ENCODE data around the gene SCYGR5.

The SCYGR5 gene

DNA sequence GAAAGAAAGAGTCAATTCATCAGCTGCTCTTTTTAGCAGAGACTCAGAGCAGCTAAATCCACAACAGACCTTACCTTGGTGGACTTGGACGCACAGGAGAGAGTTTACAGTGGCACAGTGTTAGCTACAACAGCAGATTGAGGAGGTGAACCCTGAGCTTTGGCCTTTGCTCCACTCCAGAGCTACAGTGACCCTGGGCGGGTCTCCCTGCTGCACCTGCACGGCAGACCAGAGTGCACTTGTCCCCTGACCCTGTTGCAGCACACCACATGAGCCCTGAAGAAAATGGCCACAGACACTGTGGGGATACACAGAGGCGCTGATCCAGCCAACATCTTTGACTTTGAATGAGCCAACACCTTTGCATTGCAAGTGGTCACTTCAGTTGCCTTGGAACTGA, 40.3 kb downstream of the SCYGR5 start:
- Histone ChIP-seq H2AFZ (ENCODE audit: low read depth, low read length, severe bottlenecking) (no peak overlapping the region), H3K36me3 (ENCODE audit: low read length) (no peaks in the 10 kb centered on the region), H3K4me2 (ENCODE audit: low read depth, low read length, poor library complexity, severe bottlenecking) (no peak overlapping the region), H3K9me3 (ENCODE audit: insufficient read depth, low read length) (no peaks in the 10 kb centered on the region), H3K9me2 (replicated peaks; ENCODE audit: insufficient read depth, low read length) (no peaks in the 10 kb centered on the region), H3F3A (ENCODE audit: insufficient read depth) (no peaks in the 10 kb centered on the region), H4K20me1 (ENCODE audit: low read depth, low read length) (no peaks in the 10 kb centered on the region), H3K79me2 (ENCODE audit: insufficient read depth, low read length) (no peaks in the 10 kb centered on the region), H3K27ac (ENCODE audit: low read depth, low read length) (no peak overlapping the region), H3K27me3 (ENCODE audit: low read length) (no peaks in the 10 kb centered on the region), H3K9ac (ENCODE audit: low read length) (no peak overlapping the region), H3K4me3 (ENCODE audit: insufficient read depth, low read length, poor library complexity, severe bottlenecking) (no peak overlapping the region)
- no peak for TF ChIP-seq EZH2phosphoT487 (conservative IDR thresholded peaks at IDR 0.05; ENCODE audit: low read length)
- TF ChIP-seq, protein P1, sequence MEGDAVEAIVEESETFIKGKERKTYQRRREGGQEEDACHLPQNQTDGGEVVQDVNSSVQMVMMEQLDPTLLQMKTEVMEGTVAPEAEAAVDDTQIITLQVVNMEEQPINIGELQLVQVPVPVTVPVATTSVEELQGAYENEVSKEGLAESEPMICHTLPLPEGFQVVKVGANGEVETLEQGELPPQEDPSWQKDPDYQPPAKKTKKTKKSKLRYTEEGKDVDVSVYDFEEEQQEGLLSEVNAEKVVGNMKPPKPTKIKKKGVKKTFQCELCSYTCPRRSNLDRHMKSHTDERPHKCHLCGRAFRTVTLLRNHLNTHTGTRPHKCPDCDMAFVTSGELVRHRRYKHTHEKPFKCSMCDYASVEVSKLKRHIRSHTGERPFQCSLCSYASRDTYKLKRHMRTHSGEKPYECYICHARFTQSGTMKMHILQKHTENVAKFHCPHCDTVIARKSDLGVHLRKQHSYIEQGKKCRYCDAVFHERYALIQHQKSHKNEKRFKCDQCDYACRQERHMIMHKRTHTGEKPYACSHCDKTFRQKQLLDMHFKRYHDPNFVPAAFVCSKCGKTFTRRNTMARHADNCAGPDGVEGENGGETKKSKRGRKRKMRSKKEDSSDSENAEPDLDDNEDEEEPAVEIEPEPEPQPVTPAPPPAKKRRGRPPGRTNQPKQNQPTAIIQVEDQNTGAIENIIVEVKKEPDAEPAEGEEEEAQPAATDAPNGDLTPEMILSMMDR (IDR thresholded peaks at IDR 0.05; ENCODE audit: insufficient read depth, low read length, poor library complexity, severe bottlenecking), result no peak

DNA sequence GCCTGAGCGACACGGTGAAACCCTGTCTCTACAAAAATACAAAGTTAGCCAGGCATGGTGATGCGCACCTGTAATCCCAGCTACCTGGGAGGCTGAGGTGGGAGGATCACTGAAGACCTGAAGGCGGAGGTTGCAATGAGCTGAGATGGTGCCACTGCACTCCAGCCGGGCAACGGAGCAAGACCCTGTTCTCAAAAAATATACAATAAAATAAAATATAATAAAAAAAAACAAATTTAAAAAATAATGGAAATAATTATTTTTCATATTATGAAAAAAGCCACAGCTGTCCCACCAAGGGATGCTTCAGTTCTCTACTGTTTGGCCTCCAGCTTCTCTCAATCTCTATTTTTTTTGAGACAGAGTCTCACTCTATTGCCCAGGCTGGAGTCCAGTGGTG, 40.8 kb downstream of the SCYGR5 start:
- H4K20me1 ChIP-seq (ENCODE audit: low read depth, low read length), result no peaks in the 10 kb centered on the region
- H3K27ac ChIP-seq (ENCODE audit: low read depth, low read length), result no peak overlapping the region
- no peak overlapping the region for H3K9ac ChIP-seq (ENCODE audit: low read length)
- TF ChIP-seq, protein P1 (IDR thresholded peaks at IDR 0.05; ENCODE audit: insufficient read depth, low read length, poor library complexity, severe bottlenecking), result no peak
- no peak for TF ChIP-seq EZH2phosphoT487 (conservative IDR thresholded peaks at IDR 0.05; ENCODE audit: low read length)
- no peaks in the 10 kb centered on the region for H3K9me2 ChIP-seq (replicated peaks; ENCODE audit: insufficient read depth, low read length)
- no peaks in the 10 kb centered on the region for H3K36me3 ChIP-seq (ENCODE audit: low read length)
- no peak overlapping the region for H3K4me3 ChIP-seq (ENCODE audit: insufficient read depth, low read length, poor library complexity, severe bottlenecking)
- no peaks in the 10 kb centered on the region for H3K9me3 ChIP-seq (ENCODE audit: insufficient read depth, low read length)
- H3K79me2 ChIP-seq (ENCODE audit: insufficient read depth, low read length), result no peaks in the 10 kb centered on the region
- no peak overlapping the region for H2AFZ ChIP-seq (ENCODE audit: low read depth, low read length, severe bottlenecking)
- H3F3A ChIP-seq (ENCODE audit: insufficient read depth), result no peaks in the 10 kb centered on the region
- H3K27me3 ChIP-seq (ENCODE audit: low read length), result no peaks in the 10 kb centered on the region
- H3K4me2 ChIP-seq (ENCODE audit: low read depth, low read length, poor library complexity, severe bottlenecking), result no peak overlapping the region

DNA sequence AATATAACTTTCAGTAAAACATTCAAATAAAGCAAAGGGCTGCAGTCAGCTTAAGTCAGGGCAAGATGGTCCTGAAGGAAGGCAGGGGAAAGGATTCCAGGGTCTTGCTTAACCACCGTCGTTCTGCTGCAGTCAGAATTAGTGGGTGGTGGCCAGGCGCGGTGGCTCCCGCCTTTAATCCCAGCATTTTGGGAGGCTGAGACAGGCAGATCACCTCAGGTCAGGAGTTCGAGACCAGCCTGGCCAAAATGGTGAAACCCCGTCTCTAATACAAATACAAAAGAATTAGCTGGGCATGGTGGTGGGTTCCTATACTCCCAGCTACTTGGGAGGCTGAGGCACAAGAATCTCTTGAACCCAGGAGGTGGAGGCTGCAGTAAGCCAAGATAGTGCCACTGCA, 44.4 kb downstream of the SCYGR5 start:
- Histone ChIP-seq H2AFZ (ENCODE audit: low read depth, low read length, severe bottlenecking) (no peak overlapping the region), H3F3A (ENCODE audit: insufficient read depth) (no peaks in the 10 kb centered on the region), H3K27me3 (ENCODE audit: low read length) (no peaks in the 10 kb centered on the region), H3K4me3 (ENCODE audit: insufficient read depth, low read length, poor library complexity, severe bottlenecking) (no peak overlapping the region), H3K79me2 (ENCODE audit: insufficient read depth, low read length) (no peaks in the 10 kb centered on the region), H3K27ac (ENCODE audit: low read depth, low read length) (no peak overlapping the region), H3K9me3 (ENCODE audit: insufficient read depth, low read length) (no peaks in the 10 kb centered on the region), H3K9ac (ENCODE audit: low read length) (no peak overlapping the region), H3K4me2 (ENCODE audit: low read depth, low read length, poor library complexity, severe bottlenecking) (no peak overlapping the region), H4K20me1 (ENCODE audit: low read depth, low read length) (no peaks in the 10 kb centered on the region), H3K36me3 (ENCODE audit: low read length) (no peaks in the 10 kb centered on the region), H3K9me2 (replicated peaks; ENCODE audit: insufficient read depth, low read length) (no peaks in the 10 kb centered on the region)
- TF ChIP-seq EZH2phosphoT487 (conservative IDR thresholded peaks at IDR 0.05; ENCODE audit: low read length), result no peak
- TF ChIP-seq, protein P1 (IDR thresholded peaks at IDR 0.05; ENCODE audit: insufficient read depth, low read length, poor library complexity, severe bottlenecking), result no peak
